Activated CD8-positive, alpha-beta T cell treated with anti-CD3 and anti-CD28 coated beads for 36 hours (primary cell): Measurements from ENCODE around the gene ATP2B2. TPM values are rescaled to one million over a fixed set of nuclear protein-coding genes. Genes with fewer than 3 reads are reported as not detected.

Source experiments
- ATAC-seq: fragments of 200-7000 bp; cut with Tn5 transposase; one replicate; pipeline ENCODE4 v1.10.0; 2021; ENCODE audit warnings: mild to moderate bottlenecking, moderate library complexity
- CTCF ChIA-PET: fragments of 350-600 bp; sonication (Branson Sonifier 250); formaldehyde crosslinking; loops from one replicate; lab custom pipeline; 2021; ENCODE audit warnings: antibody characterized with exemption; lab: Charles Lee
- POLR2A ChIA-PET: fragments of 350-600 bp; sonication (Branson Sonifier 250); formaldehyde crosslinking; loops from one replicate; lab custom pipeline; 2021; ENCODE audit warnings: antibody characterized with exemption; lab: Charles Lee
- DNase-seq: peaks from one replicate; pipeline ENCODE4 v3.0.0-alpha.2; 2020
- H3K27ac Mint-ChIP-seq: one replicate; pipeline ENCODE4 v1.8.0; 2021; ENCODE audit warnings: mild to moderate bottlenecking, mixed read lengths
- H3K27me3 Mint-ChIP-seq: one replicate; pipeline ENCODE4 v1.8.0; 2021; ENCODE audit warnings: mixed read lengths
- H3K36me3 Mint-ChIP-seq: one replicate; pipeline ENCODE4 v1.8.0; 2021; ENCODE audit warnings: low read depth, mixed read lengths
- H3K4me1 Mint-ChIP-seq: one replicate; pipeline ENCODE4 v1.8.0; 2021; ENCODE audit warnings: low read depth, mixed read lengths
- H3K4me3 Mint-ChIP-seq: one replicate; pipeline ENCODE4 v1.8.0; 2021; ENCODE audit warnings: mild to moderate bottlenecking, moderate library complexity, mixed read lengths
- H3K9me3 Mint-ChIP-seq: one replicate; pipeline ENCODE4 v1.8.0; 2021; ENCODE audit warnings: mixed read lengths
- intact Hi-C: fragments of 100-400 bp; cut with micrococcal nuclease; formaldehyde crosslinking; loops from one replicate; pipeline ENCODE4 v1.10.0; 2022
- total RNA-seq, 2 experiments: library from RNA; stranded (reverse); gene quantifications; one replicate each; pipeline ENCODE4 v1.2.3, GENCODE V29; 2021
- TF ChIP-seq, protein P1 (sequence below): fragments of 200-600 bp; IDR thresholded peaks from one replicate; pipeline ENCODE4 v1.8.0; 2022; ENCODE audit warnings: antibody characterized with exemption, mild to moderate bottlenecking

The ATP2B2 gene
- total RNA-seq, 2 experiments from 2014 or later = not detected

DNA sequence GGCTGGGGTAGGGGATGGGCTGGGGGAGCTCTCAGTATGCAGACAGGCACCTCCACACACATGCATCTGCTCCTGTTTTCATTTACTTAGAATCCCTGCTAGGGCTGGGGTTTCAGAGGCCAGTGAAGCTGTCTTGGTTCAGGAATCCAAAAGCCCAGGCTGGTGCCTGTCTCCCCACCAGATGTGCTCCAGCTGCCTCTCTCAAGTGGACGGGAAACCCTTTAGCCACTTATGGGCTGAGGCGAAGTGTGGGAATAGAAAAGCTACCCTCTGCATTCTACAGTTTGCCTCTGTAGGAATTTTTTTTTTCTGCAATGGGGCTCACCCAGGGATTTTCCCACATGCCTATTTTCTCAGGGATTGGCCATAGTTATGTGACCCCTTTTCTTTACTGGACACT lies 72.5 kb downstream of the ATP2B2 start:
- no peak for ATAC-seq
- Mint-ChIP-seq H3K4me1 (peaks cover 23% of the 10 kb centered on the region), H3K9me3 (no peaks in the 10 kb centered on the region), H3K27me3 (no peaks in the 10 kb centered on the region), H3K27ac (no peak overlapping the region), H3K4me3 (no peak overlapping the region), H3K36me3 (no peaks in the 10 kb centered on the region)
- ChIA-PET CTCF (interaction anchor here (1.0 to 1.7 kb wide), 3 partner anchors 9 to 306 kb away, joined by 3 to 4 read pairs (median 4); no protein-coding TSS in a partner anchor), POLR2A (no interaction called here)
- TF ChIP-seq, protein P1, sequence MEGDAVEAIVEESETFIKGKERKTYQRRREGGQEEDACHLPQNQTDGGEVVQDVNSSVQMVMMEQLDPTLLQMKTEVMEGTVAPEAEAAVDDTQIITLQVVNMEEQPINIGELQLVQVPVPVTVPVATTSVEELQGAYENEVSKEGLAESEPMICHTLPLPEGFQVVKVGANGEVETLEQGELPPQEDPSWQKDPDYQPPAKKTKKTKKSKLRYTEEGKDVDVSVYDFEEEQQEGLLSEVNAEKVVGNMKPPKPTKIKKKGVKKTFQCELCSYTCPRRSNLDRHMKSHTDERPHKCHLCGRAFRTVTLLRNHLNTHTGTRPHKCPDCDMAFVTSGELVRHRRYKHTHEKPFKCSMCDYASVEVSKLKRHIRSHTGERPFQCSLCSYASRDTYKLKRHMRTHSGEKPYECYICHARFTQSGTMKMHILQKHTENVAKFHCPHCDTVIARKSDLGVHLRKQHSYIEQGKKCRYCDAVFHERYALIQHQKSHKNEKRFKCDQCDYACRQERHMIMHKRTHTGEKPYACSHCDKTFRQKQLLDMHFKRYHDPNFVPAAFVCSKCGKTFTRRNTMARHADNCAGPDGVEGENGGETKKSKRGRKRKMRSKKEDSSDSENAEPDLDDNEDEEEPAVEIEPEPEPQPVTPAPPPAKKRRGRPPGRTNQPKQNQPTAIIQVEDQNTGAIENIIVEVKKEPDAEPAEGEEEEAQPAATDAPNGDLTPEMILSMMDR = no peak
- no peak for DNase-seq
- intact Hi-C loops = no loop called here

DNA sequence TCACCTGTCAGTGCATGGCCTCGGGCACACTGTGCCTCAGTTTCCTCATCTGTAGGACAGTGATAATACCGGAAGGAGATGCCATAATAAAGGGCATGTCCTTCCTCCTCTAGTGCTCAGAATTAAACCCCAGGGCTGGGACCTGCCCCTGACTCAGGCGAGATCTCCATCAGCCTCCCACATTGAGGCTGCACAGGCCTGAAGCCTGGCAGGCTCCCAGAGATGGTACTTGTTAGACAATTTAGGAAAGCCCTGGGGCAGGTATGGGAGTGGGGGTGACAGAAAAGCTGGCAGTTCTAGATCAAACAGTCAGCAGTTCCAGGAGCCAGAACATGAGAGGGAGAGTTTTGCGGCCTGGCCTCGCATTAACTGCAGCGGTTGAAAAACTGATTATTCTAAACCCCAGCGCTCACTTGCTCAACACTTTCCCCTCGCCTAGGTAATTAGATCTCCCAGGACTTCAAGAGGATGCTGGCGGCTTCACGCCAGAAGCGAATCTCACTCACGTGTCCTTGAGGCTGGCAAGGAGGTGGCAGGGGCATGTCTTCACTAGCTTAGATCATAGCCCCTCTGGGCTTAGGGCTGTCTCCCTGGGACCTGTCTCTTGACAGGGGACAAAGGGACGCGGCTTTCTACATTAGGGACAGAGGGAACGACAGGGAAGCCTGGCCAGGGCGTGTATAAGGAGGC lies 73.1 kb downstream of the ATP2B2 start:
- TF ChIP-seq, protein P1 = no peak
- Mint-ChIP-seq H3K4me3 (no peak overlapping the region), H3K27ac (no peak overlapping the region), H3K36me3 (no peaks in the 10 kb centered on the region), H3K27me3 (no peaks in the 10 kb centered on the region), H3K4me1 (peaks cover 18% of the 10 kb centered on the region), H3K9me3 (no peaks in the 10 kb centered on the region)
- CTCF ChIA-PET = interaction anchor here (1.3 kb wide), 1 partner anchor 8 kb away, joined by 4 read pairs; no protein-coding TSS in a partner anchor
- no peak for DNase-seq
- no peak for ATAC-seq
- intact Hi-C loops = no loop called here
- POLR2A ChIA-PET = interaction anchor here (0.7 kb wide), 1 partner anchor 21 kb away, joined by 7 read pairs; no protein-coding TSS in a partner anchor

DNA sequence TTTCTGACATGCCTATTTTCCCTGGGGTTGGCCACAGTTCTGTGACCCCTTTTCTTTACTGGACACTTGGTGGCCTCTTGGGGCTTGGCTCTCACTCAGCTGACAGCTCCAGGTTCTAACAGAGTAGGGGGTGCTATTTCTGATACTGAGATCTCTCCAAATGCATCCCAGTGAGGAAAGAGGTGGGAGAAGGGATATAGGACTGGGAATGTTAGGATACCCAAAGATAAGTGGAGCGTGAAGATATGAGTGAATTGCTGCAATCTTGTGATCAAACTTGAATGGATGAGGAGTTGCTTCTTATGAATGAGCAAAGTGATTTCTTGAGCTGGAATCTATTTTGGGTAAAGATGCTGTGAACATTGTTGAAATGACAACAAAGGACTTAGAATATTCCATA lies 74.6 kb downstream of the ATP2B2 start:
- intact Hi-C loops = no loop called here
- no peak overlapping the region for H3K27ac Mint-ChIP-seq
- H3K4me3 Mint-ChIP-seq = no peak overlapping the region
- no peaks in the 10 kb centered on the region for H3K9me3 Mint-ChIP-seq
- ATAC-seq (no peak), DNase-seq (no peak)
- no peaks in the 10 kb centered on the region for H3K27me3 Mint-ChIP-seq
- POLR2A ChIA-PET = no interaction called here
- no peaks in the 10 kb centered on the region for H3K36me3 Mint-ChIP-seq
- TF ChIP-seq, protein P1 = no peak
- peaks cover 6% of the 10 kb centered on the region for H3K4me1 Mint-ChIP-seq
- CTCF ChIA-PET = interaction anchor here (1.4 kb wide), 1 partner anchor 13 kb away, joined by 3 read pairs; no protein-coding TSS in a partner anchor

DNA sequence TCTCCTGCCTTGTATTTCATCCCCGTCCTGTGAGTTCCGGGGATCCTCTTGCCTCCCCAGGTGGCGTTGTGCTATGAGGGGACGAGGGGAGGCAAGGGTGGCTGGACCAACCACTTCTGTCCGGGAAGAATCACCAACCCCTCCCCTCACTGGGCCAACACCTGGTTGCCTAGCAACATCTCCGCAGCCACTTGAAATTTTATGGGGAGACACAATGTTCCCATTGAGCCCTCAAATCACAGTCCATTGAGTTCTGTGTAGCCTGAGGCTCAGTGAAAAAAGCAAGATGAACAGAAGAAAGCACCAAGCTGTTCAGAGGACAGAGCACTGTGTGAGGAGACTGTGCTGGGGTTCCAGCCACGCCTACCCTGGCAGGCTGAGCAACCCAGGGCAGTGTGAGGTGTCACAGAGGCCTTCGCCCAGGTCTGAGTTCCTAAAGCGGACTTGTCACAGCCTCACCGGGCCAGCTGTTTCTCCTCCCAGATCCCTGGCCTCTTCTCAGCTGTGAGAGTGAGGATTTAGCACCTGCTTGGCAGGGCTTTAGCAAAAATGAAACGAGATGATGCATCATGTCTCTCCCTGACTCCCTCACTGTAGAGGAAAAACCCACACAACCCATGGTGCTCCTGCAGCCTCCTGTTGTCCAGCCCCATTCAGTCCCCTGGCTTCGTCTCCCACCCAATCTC lies 76.8 kb downstream of the ATP2B2 start:
- no peaks in the 10 kb centered on the region for H3K4me1 Mint-ChIP-seq
- no peaks in the 10 kb centered on the region for H3K9me3 Mint-ChIP-seq
- TF ChIP-seq, protein P1 = no peak
- H3K4me3 Mint-ChIP-seq = no peak overlapping the region
- DNase-seq = no peak
- no peaks in the 10 kb centered on the region for H3K27me3 Mint-ChIP-seq
- H3K36me3 Mint-ChIP-seq = no peaks in the 10 kb centered on the region
- no peak overlapping the region for H3K27ac Mint-ChIP-seq
- CTCF ChIA-PET = no interaction called here
- POLR2A ChIA-PET = no interaction called here
- intact Hi-C loops = no loop called here
- ATAC-seq = no peak
